ENCODE results near the gene NSD1.
"Not testable (repeated sequence)": the region's sequence is repeated elsewhere in the genome, so short reads cannot be mapped to it uniquely, and the experiment has no call there.

Gene NSD1

GRCh38 chr5:177303121-177303924 lies 169.8 kb downstream of the NSD1 start, which contains the start of the genes PRELID1 and RAB24:
PRELID1 (plus strand) TSS chr5:177303799; CDS start chr5:177303986, 187 bp downstream.
RAB24 (minus strand) TSS chr5:177303719; CDS start chr5:177303288, 431 bp downstream.
- WGBS, 2 experiments (ENCODE audit: insufficient coverage in 2 of 2): 0% methylated on average over 86 to 95 of the region's 100 CpGs
- H3K36me3 ChIP-seq (ENCODE audit: control insufficient read depth, insufficient read depth, low read length): peaks cover 41% of the 10 kb centered on the region
- no peaks in the 10 kb centered on the region for H3K9me3 ChIP-seq (ENCODE audit: control insufficient read depth, low read length)
- H3K4me3 ChIP-seq (ENCODE audit: extremely low read depth, insufficient read depth, low read length, poor library complexity, severe bottlenecking): peak within 1 kb of the TSS; percentile 83
- peak within 1 kb of the TSS; percentile 67 for H3K27ac ChIP-seq (ENCODE audit: low read depth, low read length, severe bottlenecking)
- peaks cover 24% of the 10 kb centered on the region for H3K4me1 ChIP-seq (ENCODE audit: control insufficient read depth, insufficient read depth, low read length, poor library complexity, severe bottlenecking)

DNA sequence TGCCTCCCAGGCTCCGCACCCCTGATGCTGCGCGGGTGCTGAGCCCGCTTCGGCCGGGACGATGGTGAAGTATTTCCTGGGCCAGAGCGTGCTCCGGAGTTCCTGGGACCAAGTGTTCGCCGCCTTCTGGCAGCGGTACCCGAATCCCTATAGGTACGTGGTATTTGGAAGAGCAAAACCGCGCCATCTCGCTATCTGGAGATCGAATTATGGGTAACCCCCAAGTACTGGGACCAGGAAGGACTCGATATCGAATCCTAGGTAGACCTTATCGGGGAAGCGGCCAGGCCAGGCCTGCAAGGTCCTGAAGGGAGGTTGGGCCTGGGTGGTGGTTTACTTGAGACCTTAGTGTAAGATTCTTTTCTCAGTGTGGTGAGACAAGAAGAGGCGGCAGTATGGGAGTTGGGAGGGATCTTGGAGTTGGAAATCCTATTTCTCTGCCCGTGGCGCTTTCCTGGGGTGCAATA lies 170.4 kb downstream of the NSD1 start:
- Histone ChIP-seq H3K9me3 (ENCODE audit: control insufficient read depth, low read length) (no peaks in the 10 kb centered on the region), H3K27ac (ENCODE audit: low read depth, low read length, severe bottlenecking) (peak overlapping the region; percentile 67), H3K4me3 (ENCODE audit: extremely low read depth, insufficient read depth, low read length, poor library complexity, severe bottlenecking) (peak overlapping the region; percentile 83), H3K36me3 (ENCODE audit: control insufficient read depth, insufficient read depth, low read length) (peaks cover 41% of the 10 kb centered on the region), H3K4me1 (ENCODE audit: control insufficient read depth, insufficient read depth, low read length, poor library complexity, severe bottlenecking) (peaks cover 24% of the 10 kb centered on the region)
- WGBS, 2 experiments (ENCODE audit: insufficient coverage in 2 of 2): 0 to 1% methylated on average over 22 to 23 of the region's 25 CpGs

- Histone ChIP-seq H3K9me3 (ENCODE audit: control insufficient read depth, low read length) (no peaks in the 10 kb centered on the region), H3K27ac (ENCODE audit: low read depth, low read length, severe bottlenecking) (peak overlapping the region; percentile 67), H3K4me1 (ENCODE audit: control insufficient read depth, insufficient read depth, low read length, poor library complexity, severe bottlenecking) (peaks cover 21% of the 10 kb centered on the region), H3K36me3 (ENCODE audit: control insufficient read depth, insufficient read depth, low read length) (peaks cover 47% of the 10 kb centered on the region), H3K4me3 (ENCODE audit: extremely low read depth, insufficient read depth, low read length, poor library complexity, severe bottlenecking) (peak overlapping the region; percentile 83)
- 35 to 38% methylated on average over 8 to 13 of the region's 19 CpGs for WGBS, 2 experiments (ENCODE audit: insufficient coverage in 2 of 2)
These were observed 171.0 kb downstream of the NSD1 start for GRCh38 chr5:177304392-177305119.

- not testable (repeated sequence) for H3K9me3 ChIP-seq (ENCODE audit: control insufficient read depth, low read length); H3K4me3 ChIP-seq (ENCODE audit: extremely low read depth, insufficient read depth, low read length, poor library complexity, severe bottlenecking); H3K27ac ChIP-seq (ENCODE audit: low read depth, low read length, severe bottlenecking)
- WGBS, 2 experiments (ENCODE audit: insufficient coverage in 2 of 2): 92 to 96% methylated on average over 5 to 8 of the region's 11 CpGs
- peaks cover 13% of the 10 kb centered on the region for H3K4me1 ChIP-seq (ENCODE audit: control insufficient read depth, insufficient read depth, low read length, poor library complexity, severe bottlenecking)
- H3K36me3 ChIP-seq (ENCODE audit: control insufficient read depth, insufficient read depth, low read length): peaks cover 47% of the 10 kb centered on the region
These were observed 172.6 kb downstream of the NSD1 start for GRCh38 chr5:177306103-177306640.

GRCh38 chr5:177306674-177307543 lies 173.3 kb downstream of the NSD1 start:
- H3K36me3 ChIP-seq (ENCODE audit: control insufficient read depth, insufficient read depth, low read length): peaks cover 41% of the 10 kb centered on the region
- H3K4me3 ChIP-seq (ENCODE audit: extremely low read depth, insufficient read depth, low read length, poor library complexity, severe bottlenecking): no peak overlapping the region
- 94 to 95% methylated on average over 6 to 13 of the region's 15 CpGs for WGBS, 2 experiments (ENCODE audit: insufficient coverage in 2 of 2)
- no peaks in the 10 kb centered on the region for H3K9me3 ChIP-seq (ENCODE audit: control insufficient read depth, low read length)
- H3K27ac ChIP-seq (ENCODE audit: low read depth, low read length, severe bottlenecking): no peak overlapping the region
- peaks cover 8% of the 10 kb centered on the region for H3K4me1 ChIP-seq (ENCODE audit: control insufficient read depth, insufficient read depth, low read length, poor library complexity, severe bottlenecking)

DNA sequence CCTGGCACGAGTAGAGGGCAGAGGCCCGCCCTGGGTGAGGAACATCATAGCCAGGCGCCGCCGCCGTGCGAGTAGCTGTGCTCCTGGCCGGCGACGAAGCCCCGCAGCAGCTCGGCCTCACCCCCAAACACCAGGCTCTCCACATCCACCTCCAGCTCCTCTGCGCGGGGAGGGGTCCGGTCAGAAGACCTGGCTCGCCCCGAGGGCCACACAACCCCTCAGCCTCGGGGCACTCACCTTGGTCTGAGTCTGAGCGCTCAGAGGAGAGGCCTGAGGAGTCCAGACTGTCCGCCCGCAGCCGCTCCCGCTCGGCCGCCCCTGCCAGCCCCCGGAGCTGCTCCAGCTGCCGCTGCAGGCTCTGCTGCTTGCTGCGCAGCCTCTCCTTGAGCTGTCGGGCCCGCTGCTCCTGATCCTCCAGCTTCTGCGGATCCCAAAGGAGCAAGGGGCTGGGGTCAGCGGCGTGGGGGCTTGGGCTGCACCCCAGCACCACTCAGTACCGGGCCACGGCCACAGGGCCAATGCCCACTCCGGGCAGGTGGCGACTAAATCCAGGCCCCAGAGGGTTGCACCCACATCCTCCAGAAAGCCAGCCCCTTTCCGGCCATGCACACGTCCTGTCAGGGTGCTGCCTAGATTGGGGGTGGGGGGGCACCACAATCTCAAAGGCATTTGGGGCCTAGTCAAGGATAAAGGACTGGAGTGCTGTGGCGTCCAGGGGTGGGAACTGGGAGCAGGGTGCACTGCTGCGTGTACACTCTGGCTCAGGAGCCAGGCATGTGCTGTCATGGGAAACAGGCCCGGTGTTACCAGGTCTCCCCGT lies 174.2 kb downstream of the NSD1 start:
- Histone ChIP-seq H3K4me3 (ENCODE audit: extremely low read depth, insufficient read depth, low read length, poor library complexity, severe bottlenecking) (no peak overlapping the region), H3K36me3 (ENCODE audit: control insufficient read depth, insufficient read depth, low read length) (peaks cover 41% of the 10 kb centered on the region), H3K4me1 (ENCODE audit: control insufficient read depth, insufficient read depth, low read length, poor library complexity, severe bottlenecking) (peaks cover 9% of the 10 kb centered on the region), H3K27ac (ENCODE audit: low read depth, low read length, severe bottlenecking) (no peak overlapping the region), H3K9me3 (ENCODE audit: control insufficient read depth, low read length) (no peaks in the 10 kb centered on the region)
- WGBS, 2 experiments (ENCODE audit: insufficient coverage in 2 of 2): 95% methylated on average over 29 to 43 of the region's 43 CpGs

- no peak overlapping the region for H3K27ac ChIP-seq (ENCODE audit: low read depth, low read length, severe bottlenecking)
- H3K9me3 ChIP-seq (ENCODE audit: control insufficient read depth, low read length): no peaks in the 10 kb centered on the region
- no peak overlapping the region for H3K4me3 ChIP-seq (ENCODE audit: extremely low read depth, insufficient read depth, low read length, poor library complexity, severe bottlenecking)
- peaks cover 13% of the 10 kb centered on the region for H3K4me1 ChIP-seq (ENCODE audit: control insufficient read depth, insufficient read depth, low read length, poor library complexity, severe bottlenecking)
- H3K36me3 ChIP-seq (ENCODE audit: control insufficient read depth, insufficient read depth, low read length): peaks cover 41% of the 10 kb centered on the region
- 93 to 98% methylated on average over 7 to 11 of the region's 11 CpGs for WGBS, 2 experiments (ENCODE audit: insufficient coverage in 2 of 2)
These were observed 175.2 kb downstream of the NSD1 start for GRCh38 chr5:177308740-177309139.

- H3K36me3 ChIP-seq (ENCODE audit: control insufficient read depth, insufficient read depth, low read length): peaks cover 40% of the 10 kb centered on the region
- no peak overlapping the region for H3K4me3 ChIP-seq (ENCODE audit: extremely low read depth, insufficient read depth, low read length, poor library complexity, severe bottlenecking)
- H3K9me3 ChIP-seq (ENCODE audit: control insufficient read depth, low read length): no peaks in the 10 kb centered on the region
- WGBS, 2 experiments (ENCODE audit: insufficient coverage in 2 of 2): 90 to 95% methylated on average over 9 of the region's 10 CpGs
- H3K4me1 ChIP-seq (ENCODE audit: control insufficient read depth, insufficient read depth, low read length, poor library complexity, severe bottlenecking): peaks cover 12% of the 10 kb centered on the region
- H3K27ac ChIP-seq (ENCODE audit: low read depth, low read length, severe bottlenecking): no peak overlapping the region
These were observed 176.0 kb downstream of the NSD1 start for GRCh38 chr5:177309351-177310191.

- no peak overlapping the region for H3K27ac ChIP-seq (ENCODE audit: low read depth, low read length, severe bottlenecking)
- peaks cover 32% of the 10 kb centered on the region for H3K36me3 ChIP-seq (ENCODE audit: control insufficient read depth, insufficient read depth, low read length)
- H3K4me1 ChIP-seq (ENCODE audit: control insufficient read depth, insufficient read depth, low read length, poor library complexity, severe bottlenecking): peaks cover 6% of the 10 kb centered on the region
- peak overlapping the region; percentile 56 for H3K4me3 ChIP-seq (ENCODE audit: extremely low read depth, insufficient read depth, low read length, poor library complexity, severe bottlenecking)
- H3K9me3 ChIP-seq (ENCODE audit: control insufficient read depth, low read length): no peaks in the 10 kb centered on the region
- 93 to 99% methylated on average over 5 to 12 of the region's 13 CpGs for WGBS, 2 experiments (ENCODE audit: insufficient coverage in 2 of 2)
These were observed 176.8 kb downstream of the NSD1 start for GRCh38 chr5:177310332-177310731.
